SK-N-MC (cell line): ENCODE data around the gene TMEM164.

Experiments used
- EZH2 ChIP-seq: fragments of 200-600 bp; sonication (generic); IDR thresholded peaks from one replicate; pipeline ENCODE4 v1.6.1; 2017; ENCODE audit warnings: antibody characterized with exemption
- FOXP2 ChIP-seq: optimal IDR thresholded peaks from 2 replicates; pipeline ENCODE3; 2011; ENCODE audit warnings: mild to moderate bottlenecking, moderate library complexity; ENCODE audit not compliant: insufficient read depth; ENCODE audit errors: extremely low read length, control extremely low read depth
- POLR2AphosphoS5 ChIP-seq: IDR thresholded peaks from 2 replicates; pipeline ENCODE4 v1.6.1; 2012; ENCODE audit warnings: mild to moderate bottlenecking, low read depth, low read length, borderline replicate concordance

- TF ChIP-seq EZH2: no peak
- TF ChIP-seq POLR2AphosphoS5: no peak
- no peak for TF ChIP-seq FOXP2
Observed at GRCh38 chrX:110153244-110153643, 150.3 kb downstream of the TMEM164 start.
